Keratinocyte (primary cell): ENCODE data around the gene MRPL40. TPM values are rescaled to one million over a fixed set of nuclear protein-coding genes. Genes with fewer than 3 reads are reported as not detected.

Experiments
- DNase-seq: peaks from one replicate; pipeline ENCODE4 v3.0.0-alpha.2; 2011; ENCODE audit warnings: low read depth, missing footprints, low spot score
- FAIRE-seq: peaks from 2 replicates; lab custom pipeline; 2011; peaks lifted over from hg19 to GRCh38; lab: Jason Lieb, UNC
- H2AFZ ChIP-seq: 2 replicates; pipeline ENCODE4 v1.6.0; 2012; ENCODE audit warnings: low read length, control low read depth, inconsistent platforms; ENCODE audit not compliant: control insufficient read depth
- H3K27ac ChIP-seq: 2 replicates; pipeline ENCODE4 v1.5.1; 2011; ENCODE audit warnings: low read length; ENCODE audit not compliant: control insufficient read depth, insufficient read depth
- H3K27me3 ChIP-seq: 3 replicates; pipeline ENCODE4 v1.6.0; 2011; ENCODE audit warnings: low read length; ENCODE audit not compliant: control insufficient read depth, insufficient read depth; ENCODE audit errors: extremely low read depth
- H3K36me3 ChIP-seq, 2 experiments: 2 replicates in 1 of 2; 3 replicates in 1 of 2; pipeline ENCODE4 v1.5.1; 2011; ENCODE audit warnings: low read length in 2 of 2, mild to moderate bottlenecking in 1 of 2; ENCODE audit not compliant: control insufficient read depth in 2 of 2, insufficient read depth in 2 of 2; ENCODE audit errors: extremely low read depth in 1 of 2
- H3K4me1 ChIP-seq: 3 replicates; pipeline ENCODE4 v1.5.1; 2011; ENCODE audit warnings: low read length; ENCODE audit not compliant: control insufficient read depth, insufficient read depth; ENCODE audit errors: extremely low read depth
- H3K4me2 ChIP-seq: 3 replicates; pipeline ENCODE4 v1.6.0; 2011; ENCODE audit warnings: low read depth, low read length; ENCODE audit not compliant: control insufficient read depth, insufficient read depth; ENCODE audit errors: extremely low read depth
- H3K4me3 ChIP-seq, 3 experiments: fragments of 200-600 bp in 1 of 3; sonication (generic) in 1 of 3; 2 replicates in 2 of 3; 3 replicates in 1 of 3; pipeline ENCODE4 v1.5.1; 2011 to 2016; ENCODE audit warnings: low read length in 3 of 3, mild to moderate bottlenecking in 3 of 3, control low read depth in 2 of 3, inconsistent platforms in 1 of 3, low read depth in 1 of 3, mixed read lengths in 1 of 3, mixed run types in 1 of 3, moderate library complexity in 1 of 3; ENCODE audit not compliant: control insufficient read depth in 2 of 3, insufficient read depth in 2 of 3; ENCODE audit errors: extremely low read depth in 1 of 3
- H3K79me2 ChIP-seq: 2 replicates; pipeline ENCODE4 v1.6.0; 2012; ENCODE audit warnings: low read length; ENCODE audit not compliant: control insufficient read depth, insufficient read depth
- H3K9ac ChIP-seq: 3 replicates; pipeline ENCODE4 v1.6.0; 2011; ENCODE audit warnings: low read length; ENCODE audit not compliant: control insufficient read depth, insufficient read depth; ENCODE audit errors: extremely low read depth
- H3K9me1 ChIP-seq: 3 replicates; pipeline ENCODE4 v1.6.0; 2011; ENCODE audit warnings: low read length; ENCODE audit not compliant: control insufficient read depth, insufficient read depth; ENCODE audit errors: extremely low read depth
- H3K9me3 ChIP-seq: 2 replicates; pipeline ENCODE4 v1.5.1; 2012; ENCODE audit warnings: low read depth, low read length; ENCODE audit not compliant: control insufficient read depth
- H4K20me1 ChIP-seq: 3 replicates; pipeline ENCODE4 v1.6.0; 2011; ENCODE audit warnings: low read length; ENCODE audit not compliant: control insufficient read depth, insufficient read depth; ENCODE audit errors: extremely low read depth
- EZH2 ChIP-seq: IDR thresholded peaks from one replicate; pipeline ENCODE4 v1.6.1; 2012; ENCODE audit warnings: inconsistent platforms, mild to moderate bottlenecking, low read length, moderate library complexity
- dilution Hi-C: fragments of 300-500 bp; cut with MboI; formaldehyde crosslinking; loops from one replicate; pipeline ENCODE4 v1.7.0; 2020; ENCODE audit warnings: low sequenced_read_pairs; ENCODE audit not compliant: extremely low pct_ligation_motif_present
- polyA plus RNA-seq, 5 experiments: library from polyadenylated mRNA; depleted of rRNA in 3 of 5; stranded (reverse) in 3 of 5; stranded (forward) in 1 of 5; unstranded in 1 of 5; fragments of >200 nt; gene quantifications; 1 replicate in 1 of 5; 2 replicates in 3 of 5; 3 replicates in 1 of 5; pipeline versions ENCODE4 v1.2.1 to v1.2.3, GENCODE V29; 2011 to 2012; ENCODE audit warnings: missing spikeins in 2 of 5, low read depth in 1 of 5, low replicate concordance in 1 of 5
- TF ChIP-seq, protein P1 (sequence below), 3 experiments: IDR thresholded peaks in 1 of 3; conservative IDR thresholded peaks in 1 of 3; optimal IDR thresholded peaks in 1 of 3; 2 replicates in 2 of 3; 3 replicates in 1 of 3; pipeline versions ENCODE3 to v1.5.1; 2011; ENCODE audit warnings: low read length in 3 of 3, mild to moderate bottlenecking in 3 of 3, moderate library complexity in 2 of 3, control low read depth in 1 of 3, inconsistent platforms in 1 of 3; ENCODE audit not compliant: insufficient read depth in 2 of 3; ENCODE audit errors: extremely low read depth in 1 of 3

MRPL40 gene
- polyA plus RNA-seq, 1 donor (not counting 4 experiments of a cell fraction or from before 2014, with no cell fraction given), result 46.3 TPM

DNA sequence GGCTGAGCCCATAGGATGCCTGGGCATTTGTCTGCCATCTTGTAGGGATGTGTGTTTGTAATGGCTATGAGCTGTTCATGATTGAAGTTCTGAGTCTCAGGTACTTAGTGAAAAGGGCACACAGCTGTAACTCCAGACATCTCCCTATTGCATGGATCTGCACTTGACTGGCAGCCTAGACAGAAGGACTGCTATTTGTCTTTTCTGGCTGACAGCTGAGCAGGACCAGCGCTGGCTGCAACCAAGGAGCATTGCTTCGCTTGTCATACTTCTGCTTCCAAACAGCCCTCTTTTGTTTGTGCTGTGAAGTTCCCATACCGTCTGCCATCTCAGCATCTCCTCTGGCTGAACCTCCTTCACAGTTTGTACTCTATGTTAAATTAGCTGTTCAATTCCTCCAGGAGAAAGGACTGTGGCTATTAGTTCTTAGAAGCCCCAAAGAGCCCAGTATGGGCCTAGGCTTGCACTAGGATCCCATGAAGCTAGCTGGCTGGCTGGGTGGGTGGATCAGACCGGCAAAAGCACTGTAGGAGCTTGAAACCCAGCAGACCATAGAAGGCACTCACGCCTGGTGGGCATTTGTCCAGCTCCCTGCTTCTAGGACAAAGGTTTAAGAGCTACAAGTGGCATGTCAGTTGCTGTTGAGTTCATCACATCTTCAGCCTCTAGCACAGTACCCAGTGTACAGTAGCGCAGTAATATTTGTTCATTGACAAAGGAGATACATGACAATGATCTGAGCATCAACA, 21.2 kb upstream of the MRPL40 start:
- dilution Hi-C loops, result no loop called here

DNA sequence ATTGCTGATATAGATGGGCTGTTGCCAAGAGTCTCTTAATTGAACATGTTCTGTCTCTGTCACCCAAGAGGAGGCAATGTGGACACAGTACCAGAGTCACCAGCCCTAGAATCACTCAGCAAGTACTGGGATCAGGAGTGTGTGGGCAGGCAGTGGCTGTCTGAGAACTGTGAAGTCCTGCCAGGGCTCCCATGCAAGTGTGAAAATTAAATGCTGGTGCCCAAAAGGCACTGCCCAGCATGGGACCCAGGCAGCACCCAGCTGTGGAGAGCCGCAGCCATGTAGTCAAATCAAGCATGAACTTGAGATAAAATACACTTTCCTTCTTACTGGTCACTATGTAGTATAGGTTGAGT, 20.7 kb upstream of the MRPL40 start:
- Histone ChIP-seq H2AFZ (no peak overlapping the region), H3K4me1 (no peaks in the 10 kb centered on the region), H3K4me2 (no peak overlapping the region), H3K9me3 (no peaks in the 10 kb centered on the region), H3K4me3 (no peak overlapping the region), H3K9ac (no peak overlapping the region), H3K79me2 (peaks cover 54% of the 10 kb centered on the region), H3K36me3 (peaks cover 17 to 22% of the 10 kb centered on the region in 2 experiments), H3K27me3 (no peaks in the 10 kb centered on the region), H4K20me1 (peaks cover 5% of the 10 kb centered on the region), H3K27ac (no peak overlapping the region), H3K9me1 (peaks cover 3% of the 10 kb centered on the region)
- no peak for TF ChIP-seq EZH2
- TF ChIP-seq, protein P1, sequence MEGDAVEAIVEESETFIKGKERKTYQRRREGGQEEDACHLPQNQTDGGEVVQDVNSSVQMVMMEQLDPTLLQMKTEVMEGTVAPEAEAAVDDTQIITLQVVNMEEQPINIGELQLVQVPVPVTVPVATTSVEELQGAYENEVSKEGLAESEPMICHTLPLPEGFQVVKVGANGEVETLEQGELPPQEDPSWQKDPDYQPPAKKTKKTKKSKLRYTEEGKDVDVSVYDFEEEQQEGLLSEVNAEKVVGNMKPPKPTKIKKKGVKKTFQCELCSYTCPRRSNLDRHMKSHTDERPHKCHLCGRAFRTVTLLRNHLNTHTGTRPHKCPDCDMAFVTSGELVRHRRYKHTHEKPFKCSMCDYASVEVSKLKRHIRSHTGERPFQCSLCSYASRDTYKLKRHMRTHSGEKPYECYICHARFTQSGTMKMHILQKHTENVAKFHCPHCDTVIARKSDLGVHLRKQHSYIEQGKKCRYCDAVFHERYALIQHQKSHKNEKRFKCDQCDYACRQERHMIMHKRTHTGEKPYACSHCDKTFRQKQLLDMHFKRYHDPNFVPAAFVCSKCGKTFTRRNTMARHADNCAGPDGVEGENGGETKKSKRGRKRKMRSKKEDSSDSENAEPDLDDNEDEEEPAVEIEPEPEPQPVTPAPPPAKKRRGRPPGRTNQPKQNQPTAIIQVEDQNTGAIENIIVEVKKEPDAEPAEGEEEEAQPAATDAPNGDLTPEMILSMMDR (optimal IDR thresholded peaks at IDR 0.05 in 1 of 3, IDR thresholded peaks at IDR 0.05 in 1 of 3, conservative IDR thresholded peaks at IDR 0.05 in 1 of 3; ENCODE audit: extremely low read depth in 1 of 3, insufficient read depth in 2 of 3, low read length in 3 of 3), result no peak
- FAIRE-seq (no peak), DNase-seq (no peak)
- dilution Hi-C loops, result no loop called here

More for the DNA sequence above, 21.2 kb upstream of the MRPL40 start:
- Histone ChIP-seq H3K9me1 (peaks cover 3% of the 10 kb centered on the region), H3K27me3 (no peaks in the 10 kb centered on the region), H3K36me3 (peaks cover 22 to 25% of the 10 kb centered on the region in 2 experiments), H3K4me1 (no peaks in the 10 kb centered on the region), H3K9ac (no peak overlapping the region), H3K4me2 (no peak overlapping the region), H4K20me1 (peaks cover 5% of the 10 kb centered on the region), H3K9me3 (no peaks in the 10 kb centered on the region), H3K27ac (no peak overlapping the region), H2AFZ (no peak overlapping the region), H3K4me3 (no peak overlapping the region), H3K79me2 (peaks cover 49% of the 10 kb centered on the region)
- TF ChIP-seq, protein P1 (optimal IDR thresholded peaks at IDR 0.05 in 1 of 3, IDR thresholded peaks at IDR 0.05 in 1 of 3, conservative IDR thresholded peaks at IDR 0.05 in 1 of 3; ENCODE audit: extremely low read depth in 1 of 3, insufficient read depth in 2 of 3, low read length in 3 of 3), result no peak
- FAIRE-seq (no peak), DNase-seq (no peak)
